B cell (primary cell): ENCODE results near the gene SSBP3. TPM values are rescaled to one million over a fixed set of nuclear protein-coding genes. Genes with fewer than 3 reads are reported as not detected.

Experiments
- ATAC-seq: fragments of 200-7000 bp; cut with Tn5 transposase; one replicate; pipeline ENCODE4 v1.10.0; 2021; ENCODE audit warnings: low read depth, mild to moderate bottlenecking, moderate number of reproducible peaks, moderate library complexity
- CTCF ChIA-PET: fragments of 350-600 bp; sonication (Branson Sonifier 250); formaldehyde crosslinking; loops from one replicate; lab custom pipeline; 2021; ENCODE audit warnings: antibody characterized with exemption, inconsistent platforms; lab: Charles Lee
- POLR2A ChIA-PET: fragments of 350-600 bp; sonication (Branson Sonifier 250); formaldehyde crosslinking; loops from one replicate; lab custom pipeline; 2021; ENCODE audit warnings: antibody characterized with exemption; lab: Charles Lee
- DNase-seq: peaks from one replicate; pipeline ENCODE4 v3.0.0; 2013
- H2AFZ ChIP-seq: 2 replicates; pipeline ENCODE4 v1.6.1; 2012; ENCODE audit warnings: mild to moderate bottlenecking, low read depth, low read length; ENCODE audit not compliant: insufficient read depth, poor library complexity, severe bottlenecking
- H3K27ac ChIP-seq, 2 donors: 1 replicate in 1 of 2; 2 replicates in 1 of 2; pipeline ENCODE4 v1.5.1; 2012 to 2013; ENCODE audit warnings: low read length in 2 of 2, mild to moderate bottlenecking in 2 of 2, moderate library complexity in 1 of 2
- H3K27me3 ChIP-seq, 4 experiments: fragments of 200-600 bp in 1 of 4; sonication (generic) in 1 of 4; replicated peaks in 1 of 4; 1 replicate in 2 of 4; 2 replicates in 2 of 4; pipeline versions ENCODE4 v1.6.1 to v1.7.0; 2013 to 2016; ENCODE audit warnings: low read length in 3 of 4, mild to moderate bottlenecking in 2 of 4, mixed read lengths in 1 of 4, moderate library complexity in 1 of 4; ENCODE audit not compliant: insufficient read depth in 4 of 4, control insufficient read depth in 3 of 4; ENCODE audit errors: control extremely low read depth in 1 of 4
- H3K36me3 ChIP-seq, 2 experiments: replicated peaks in 1 of 2; 1 replicate in 1 of 2; 2 replicates in 1 of 2; pipeline versions ENCODE4 v1.6.1 to v1.7.1; 2013; ENCODE audit warnings: low read length in 1 of 2; ENCODE audit not compliant: insufficient read depth in 2 of 2, control insufficient read depth in 1 of 2; ENCODE audit errors: control extremely low read depth in 1 of 2, extremely low read depth in 1 of 2
- H3K4me1 ChIP-seq, 2 donors: fragments of 200-600 bp in 1 of 2; sonication (generic) in 1 of 2; 1 replicate in 1 of 2; 2 replicates in 1 of 2; pipeline versions ENCODE4 v1.5.1 to v1.6.1; 2013 to 2017; ENCODE audit warnings: low read length in 2 of 2; ENCODE audit not compliant: control insufficient read depth in 2 of 2, insufficient read depth in 2 of 2
- H3K4me2 ChIP-seq: replicated peaks from 2 replicates; pipeline ENCODE3; 2012; ENCODE audit warnings: mild to moderate bottlenecking, low read depth, low read length; ENCODE audit not compliant: poor library complexity, severe bottlenecking
- H3K4me3 ChIP-seq, 5 experiments: fragments of 200-600 bp in 1 of 5; sonication (generic) in 1 of 5; 1 replicate in 3 of 5; 2 replicates in 2 of 5; pipeline versions ENCODE4 v1.5.1 to v1.7.0; 2011 to 2016; ENCODE audit warnings: low read length in 4 of 5, mild to moderate bottlenecking in 4 of 5, low read depth in 2 of 5, control low read depth in 1 of 5, moderate library complexity in 1 of 5; ENCODE audit not compliant: insufficient read depth in 1 of 5; ENCODE audit errors: control extremely low read depth in 1 of 5, extremely low read depth in 1 of 5
- H3K79me2 ChIP-seq: fragments of 200-600 bp; sonication (generic); one replicate; pipeline ENCODE4 v1.6.0; 2016; ENCODE audit warnings: low read length; ENCODE audit not compliant: control insufficient read depth, insufficient read depth
- H3K9ac ChIP-seq: fragments of 200-600 bp; sonication (generic); 2 replicates; pipeline ENCODE4 v1.6.1; 2017; ENCODE audit warnings: mild to moderate bottlenecking, low read length, moderate library complexity
- H3K9me3 ChIP-seq, 3 donors: one replicate each; pipeline versions ENCODE4 v1.6.1 to v1.7.1; 2013; ENCODE audit warnings: low read length in 2 of 3; ENCODE audit not compliant: control insufficient read depth in 2 of 3, insufficient read depth in 1 of 3; ENCODE audit errors: control extremely low read depth in 1 of 3
- H4K20me1 ChIP-seq: 2 replicates; pipeline ENCODE4 v1.6.0; 2012; ENCODE audit warnings: mild to moderate bottlenecking, low read length; ENCODE audit not compliant: insufficient read depth, control insufficient read depth, poor library complexity, severe bottlenecking
- H3K27ac Mint-ChIP-seq: one replicate; pipeline ENCODE4 v1.8.0; 2021; ENCODE audit warnings: mixed read lengths
- H3K27me3 Mint-ChIP-seq: one replicate; pipeline ENCODE4 v1.8.0; 2021; ENCODE audit warnings: mixed read lengths
- H3K4me1 Mint-ChIP-seq: one replicate; pipeline ENCODE4 v1.8.0; 2021; ENCODE audit warnings: mixed read lengths
- H3K4me3 Mint-ChIP-seq: one replicate; pipeline ENCODE4 v1.8.0; 2021; ENCODE audit warnings: mixed read lengths
- H3K9me3 Mint-ChIP-seq: one replicate; pipeline ENCODE4 v1.8.0; 2022; ENCODE audit warnings: mixed read lengths; ENCODE audit not compliant: insufficient read depth
- EZH2 ChIP-seq: IDR thresholded peaks from 2 replicates; pipeline ENCODE4 v1.6.1; 2012; ENCODE audit warnings: borderline replicate concordance, low read depth, mild to moderate bottlenecking, moderate library complexity, low read length; ENCODE audit not compliant: insufficient read depth, poor library complexity, severe bottlenecking
- WGBS: methylation state at CpG from one replicate; pipeline ENCODE4 v1.1.5; 2013; ENCODE audit warnings: missing lambda C conversion rate; ENCODE audit not compliant: insufficient coverage; 5-methylcytosine and 5-hydroxymethylcytosine counted together
- intact Hi-C: fragments of 100-400 bp; cut with micrococcal nuclease; formaldehyde crosslinking; loops from one replicate; pipeline ENCODE4 v1.10.0; 2022
- polyA plus RNA-seq: library from polyadenylated mRNA; depleted of rRNA; stranded (reverse); fragments of >200 nt; gene quantifications from 2 replicates; pipeline ENCODE4 v1.2.3, GENCODE V29; 2012
- total RNA-seq, 2 donors: library from RNA; stranded (reverse); fragments of 120-200 nt in 1 of 2; gene quantifications; 1 replicate in 1 of 2; 2 replicates in 1 of 2; pipeline versions ENCODE4 v1.2.3 to v1.2.4, GENCODE V29; 2013 to 2022
- TF ChIP-seq, protein P1 (sequence below): fragments of 200-600 bp; IDR thresholded peaks from one replicate; pipeline ENCODE4 v1.8.0; 2022; ENCODE audit warnings: antibody characterized with exemption, mild to moderate bottlenecking

The SSBP3 gene
- total and polyA plus RNA-seq, 2 donors (not counting 1 experiment from before 2014, with no cell fraction given), result 16.9 to 30.7 TPM

DNA sequence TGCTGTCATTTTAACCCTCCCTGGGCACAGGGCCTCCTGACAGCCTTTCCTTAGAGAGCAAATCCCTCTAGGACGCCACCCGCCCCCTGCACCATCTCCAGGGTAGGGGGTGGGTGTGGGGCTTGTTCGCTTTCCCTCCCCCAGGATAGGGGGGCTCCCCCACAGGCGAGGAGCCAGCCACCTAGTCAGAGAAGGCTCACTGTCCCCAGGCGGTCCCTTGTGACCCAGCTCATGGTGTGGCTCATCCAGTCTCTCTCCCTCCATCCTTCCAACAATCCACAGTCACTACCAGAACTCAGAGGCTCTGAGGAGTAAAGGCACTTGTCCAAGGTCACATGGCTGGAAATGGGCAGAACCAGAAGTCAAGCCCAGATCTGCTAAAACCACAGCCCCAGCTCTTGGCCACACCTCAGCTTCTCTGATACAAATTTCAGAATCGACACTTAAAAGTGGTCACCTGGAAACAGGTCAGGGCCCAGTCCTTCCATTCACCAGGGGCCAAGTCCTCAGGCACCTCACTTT is 116.4 kb downstream of the SSBP3 start:
- CTCF ChIA-PET, result no interaction called here
- no peaks in the 10 kb centered on the region for H3K36me3 ChIP-seq
- H3K27me3 Mint-ChIP-seq, result no peaks in the 10 kb centered on the region
- H3K27ac ChIP-seq, result no peak overlapping the region
- TF ChIP-seq, protein P1, sequence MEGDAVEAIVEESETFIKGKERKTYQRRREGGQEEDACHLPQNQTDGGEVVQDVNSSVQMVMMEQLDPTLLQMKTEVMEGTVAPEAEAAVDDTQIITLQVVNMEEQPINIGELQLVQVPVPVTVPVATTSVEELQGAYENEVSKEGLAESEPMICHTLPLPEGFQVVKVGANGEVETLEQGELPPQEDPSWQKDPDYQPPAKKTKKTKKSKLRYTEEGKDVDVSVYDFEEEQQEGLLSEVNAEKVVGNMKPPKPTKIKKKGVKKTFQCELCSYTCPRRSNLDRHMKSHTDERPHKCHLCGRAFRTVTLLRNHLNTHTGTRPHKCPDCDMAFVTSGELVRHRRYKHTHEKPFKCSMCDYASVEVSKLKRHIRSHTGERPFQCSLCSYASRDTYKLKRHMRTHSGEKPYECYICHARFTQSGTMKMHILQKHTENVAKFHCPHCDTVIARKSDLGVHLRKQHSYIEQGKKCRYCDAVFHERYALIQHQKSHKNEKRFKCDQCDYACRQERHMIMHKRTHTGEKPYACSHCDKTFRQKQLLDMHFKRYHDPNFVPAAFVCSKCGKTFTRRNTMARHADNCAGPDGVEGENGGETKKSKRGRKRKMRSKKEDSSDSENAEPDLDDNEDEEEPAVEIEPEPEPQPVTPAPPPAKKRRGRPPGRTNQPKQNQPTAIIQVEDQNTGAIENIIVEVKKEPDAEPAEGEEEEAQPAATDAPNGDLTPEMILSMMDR, result no peak
- TF ChIP-seq EZH2, result no peak
- H3K4me2 ChIP-seq, result no peak overlapping the region
- no peaks in the 10 kb centered on the region for H3K9me3 Mint-ChIP-seq
- H3K4me1 Mint-ChIP-seq, result peaks cover 8% of the 10 kb centered on the region
- no peak overlapping the region for H3K4me3 ChIP-seq
- H3K4me3 Mint-ChIP-seq, result no peak overlapping the region
- H3K9me3 ChIP-seq, result no peaks in the 10 kb centered on the region
- no peaks in the 10 kb centered on the region for H3K27me3 ChIP-seq
- intact Hi-C loops, result no loop called here
- ATAC-seq (no peak), DNase-seq (no peak)
- H3K9ac ChIP-seq, result no peak overlapping the region
- H4K20me1 ChIP-seq, result peaks cover 4% of the 10 kb centered on the region
- no peak overlapping the region for H2AFZ ChIP-seq
- peaks cover 20% of the 10 kb centered on the region for H3K79me2 ChIP-seq
- H3K4me1 ChIP-seq, result peaks cover 0 to 6% of the 10 kb centered on the region in 2 donors
- H3K27ac Mint-ChIP-seq, result no peak overlapping the region
- POLR2A ChIA-PET, result no interaction called here
- 83% methylated on average over 1 of the region's 6 CpGs for WGBS

DNA sequence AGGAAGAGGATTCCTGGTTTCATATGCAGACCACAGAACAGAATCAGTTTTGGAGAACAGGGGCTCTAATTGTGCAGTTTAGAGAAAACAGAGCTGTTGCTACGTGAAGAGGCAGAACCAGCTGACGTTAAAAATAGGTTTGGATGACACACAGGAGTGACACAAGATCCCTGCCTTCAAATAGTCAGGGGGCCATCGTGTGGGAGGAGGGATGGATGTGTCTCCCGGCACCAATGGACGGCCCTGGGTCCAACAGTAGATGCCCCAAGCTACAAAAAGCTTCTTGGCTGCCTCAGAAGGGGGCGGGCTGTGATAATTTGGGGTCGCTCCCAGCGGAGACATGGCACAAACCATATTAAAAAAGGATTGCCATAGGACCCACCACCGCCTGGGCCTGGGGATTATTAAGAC is 118.4 kb downstream of the SSBP3 start:
- no peaks in the 10 kb centered on the region for H3K36me3 ChIP-seq
- ATAC-seq (no peak), DNase-seq (no peak)
- peaks cover 8% of the 10 kb centered on the region for H3K79me2 ChIP-seq
- no peaks in the 10 kb centered on the region for H4K20me1 ChIP-seq
- no peak overlapping the region for H3K27ac ChIP-seq
- H3K4me3 ChIP-seq, result no peak overlapping the region
- H3K4me2 ChIP-seq, result no peak overlapping the region
- TF ChIP-seq, protein P1, result no peak
- TF ChIP-seq EZH2, result no peak
- Mint-ChIP-seq H3K27ac (no peak overlapping the region), H3K4me3 (no peak overlapping the region), H3K4me1 (peaks cover 15% of the 10 kb centered on the region), H3K27me3 (no peaks in the 10 kb centered on the region), H3K9me3 (no peaks in the 10 kb centered on the region)
- no peaks in the 10 kb centered on the region for H3K9me3 ChIP-seq
- POLR2A ChIA-PET, result no interaction called here
- WGBS, result 92% methylated on average over 9 of the region's 9 CpGs
- H3K9ac ChIP-seq, result no peak overlapping the region
- CTCF ChIA-PET, result interaction anchor here (0.6 kb wide), 1 partner anchor 20 kb away, joined by 3 read pairs; no protein-coding TSS in a partner anchor
- no peak overlapping the region for H2AFZ ChIP-seq
- H3K4me1 ChIP-seq, result peaks cover 0 to 11% of the 10 kb centered on the region in 2 donors
- intact Hi-C loops, result no loop called here
- no peaks in the 10 kb centered on the region for H3K27me3 ChIP-seq
